HepG2 (cell line): Measurements from ENCODE around the gene PPP1R7. TPM values are rescaled to one million over a fixed set of nuclear protein-coding genes. Genes with fewer than 3 reads are reported as not detected.
A peak's percentile ranks its signal among the peaks of the same experiment; 100 is the strongest.

Source experiments
- AKAP8 ChIP-seq: sonication (generic); formaldehyde crosslinking; IDR thresholded peaks from 2 replicates; pipeline ENCODE4 v1.5.1; 2020; ENCODE audit warnings: mild to moderate bottlenecking, missing genetic modification reagents
- ATF2 ChIP-seq: sonication (generic); formaldehyde crosslinking; IDR thresholded peaks from 2 replicates; pipeline ENCODE4 v1.4.0; 2020; ENCODE audit warnings: missing genetic modification reagents
- CEBPZ ChIP-seq: IDR thresholded peaks from 2 replicates; pipeline ENCODE4 v1.6.1; 2012; ENCODE audit warnings: low read length, improper control_type of control experiment
- LCORL ChIP-seq, 2 experiments: fragments of 450-650 bp in 1 of 2; sonication (generic) in 1 of 2; formaldehyde crosslinking in 1 of 2; IDR thresholded peaks; 2 replicates each; pipeline versions ENCODE4 v1.5.0 to v1.6.1; 2017 to 2020; ENCODE audit warnings: antibody characterized with exemption in 1 of 2, missing genetic modification reagents in 1 of 2
- LRRFIP1 ChIP-seq: sonication (generic); formaldehyde crosslinking; conservative IDR thresholded peaks from 2 replicates; pipeline ENCODE4 v1.4.0; 2020; ENCODE audit warnings: missing genetic modification reagents
- MAX ChIP-seq: IDR thresholded peaks from 2 replicates; pipeline ENCODE4 v1.6.1; 2012; ENCODE audit warnings: inconsistent platforms
- MYNN ChIP-seq: sonication (generic); formaldehyde crosslinking; IDR thresholded peaks from 2 replicates; pipeline ENCODE4 v1.4.0; 2020; ENCODE audit warnings: mild to moderate bottlenecking, low read depth, missing genetic modification reagents
- NFIB ChIP-seq: sonication (generic); formaldehyde crosslinking; IDR thresholded peaks from 2 replicates; pipeline ENCODE4 v1.9.0; 2021; ENCODE audit warnings: missing genetic modification reagents, mild to moderate bottlenecking, borderline replicate concordance
- NFRKB ChIP-seq: fragments of 450-650 bp; IDR thresholded peaks from 2 replicates; pipeline ENCODE4 v1.6.1; 2017
- SIN3B ChIP-seq: fragments of 150-350 bp; IDR thresholded peaks from 2 replicates; pipeline ENCODE4 v1.6.1; 2014; ENCODE audit warnings: low read length
- SNRNP70 ChIP-seq: fragments of 200-400 bp; formaldehyde crosslinking; IDR thresholded peaks from 2 replicates; pipeline ENCODE4 v1.6.1; 2017; ENCODE audit warnings: mild to moderate bottlenecking, low read depth, low read length, moderate library complexity
- SP140L ChIP-seq: sonication (generic); formaldehyde crosslinking; IDR thresholded peaks from 2 replicates; pipeline ENCODE4 v1.4.0; 2020; ENCODE audit warnings: missing genetic modification reagents, borderline replicate concordance
- XBP1 ChIP-seq: sonication (generic); formaldehyde crosslinking; IDR thresholded peaks from 2 replicates; pipeline ENCODE4 v1.5.0; 2020; ENCODE audit warnings: missing genetic modification reagents
- ZBTB43 ChIP-seq: sonication (generic); formaldehyde crosslinking; conservative IDR thresholded peaks from 2 replicates; pipeline ENCODE4 v1.4.0; 2020; ENCODE audit warnings: missing genetic modification reagents
- ZEB1 ChIP-seq: IDR thresholded peaks from 2 replicates; pipeline ENCODE4 v1.6.1; 2012; ENCODE audit warnings: mild to moderate bottlenecking, low read depth, inconsistent platforms; ENCODE audit not compliant: insufficient replicate concordance
- ZFP36L1 ChIP-seq: sonication (generic); formaldehyde crosslinking; IDR thresholded peaks from 2 replicates; pipeline ENCODE4 v1.8.0; 2022; ENCODE audit warnings: mild to moderate bottlenecking, missing genetic modification reagents, moderate library complexity
- ZNF20 ChIP-seq: sonication (generic); formaldehyde crosslinking; IDR thresholded peaks from 2 replicates; pipeline ENCODE4 v1.4.0; 2020; ENCODE audit warnings: mild to moderate bottlenecking, moderate library complexity, missing genetic modification reagents
- ZNF253 ChIP-seq: sonication (generic); formaldehyde crosslinking; IDR thresholded peaks from 2 replicates; pipeline ENCODE4 v1.8.0; 2022; ENCODE audit warnings: mild to moderate bottlenecking, missing genetic modification reagents, borderline replicate concordance
- ZNF296 ChIP-seq: sonication (generic); formaldehyde crosslinking; conservative IDR thresholded peaks from 2 replicates; pipeline ENCODE4 v1.5.0; 2020; ENCODE audit warnings: mild to moderate bottlenecking, missing genetic modification reagents
- ZNF572 ChIP-seq: sonication (generic); formaldehyde crosslinking; IDR thresholded peaks from 2 replicates; pipeline ENCODE4 v1.5.1; 2020; ENCODE audit warnings: mild to moderate bottlenecking, missing genetic modification reagents
- ZNF850 ChIP-seq: sonication (generic); formaldehyde crosslinking; conservative IDR thresholded peaks from 2 replicates; pipeline ENCODE4 v1.9.0; 2021; ENCODE audit warnings: mild to moderate bottlenecking, missing genetic modification reagents
- polyA plus RNA-seq, 8 experiments: library from polyadenylated mRNA; depleted of rRNA in 3 of 8; stranded (reverse) in 7 of 8; unstranded in 1 of 8; fragments of >200 nt; fragmentation: Illumina TruSeq in 4 of 8; extraction: Trizol in 4 of 8; gene quantifications; 2 replicates each; pipeline versions ENCODE4 v1.2.1 to v1.2.3, GENCODE V29; 2011 to 2016; ENCODE audit warnings: low read depth in 4 of 8, missing spikeins in 1 of 8, mixed read lengths in 1 of 8; ENCODE audit not compliant: insufficient read depth in 1 of 8
- total RNA-seq, 5 experiments: library from RNA; depleted of rRNA; stranded (reverse); fragments of >200 nt; fragmentation: Illumina TruSeq; extraction: Trizol; gene quantifications; 2 replicates each; pipeline ENCODE4 v1.2.3, GENCODE V29; 2016; ENCODE audit warnings: low read depth in 1 of 5

The PPP1R7 gene
- total and polyA plus RNA-seq, 2 of the 13 experiments (the other 11 are each of a cell fraction or from before 2014, with no cell fraction given), result 33.3 to 67.9 TPM

- TF ChIP-seq ATF2 (CRISPR knock-in tag) (0 out of 2 replicates have a peak, but pooled peaks have one; percentile 6), MAX (peak; percentile 82), ZEB1 (peak; percentile 39), ZNF572 (no peak; the same call in 1 of the 2 replicates), SNRNP70 (no peak), ZNF20 (CRISPR knock-in tag) (no peak), XBP1 (CRISPR knock-in tag) (no peak), ZNF296 (CRISPR knock-in tag) (peak; percentile 98), AKAP8 (CRISPR knock-in tag) (peak; percentile 93), NFRKB (no peak), MYNN (CRISPR knock-in tag) (no peak), ZNF850 (CRISPR knock-in tag) (no peak), ZFP36L1 (CRISPR knock-in tag) (no peak), ZBTB43 (CRISPR knock-in tag) (peak; percentile 57), SIN3B (no peak), NFIB (CRISPR knock-in tag) (no peak), LRRFIP1 (CRISPR knock-in tag) (no peak), LCORL (IDR thresholded peaks at IDR 0.05) (no peak), LCORL (CRISPR knock-in tag; IDR thresholded peaks at IDR 0.05) (peak; percentile 96), SP140L (CRISPR knock-in tag) (no peak), ZNF253 (CRISPR knock-in tag) (no peak), CEBPZ (no peak)
These were observed 74.0 kb downstream of the PPP1R7 start (continued) for GRCh38 chr2:241224018-241224850.
